Neural cell (in vitro differentiated cells): Measurements from ENCODE around the gene NCOA7. TPM values are rescaled to one million over a fixed set of nuclear protein-coding genes. Genes with fewer than 3 reads are reported as not detected.

Experiments used
- H2AFZ ChIP-seq: fragments of 200-600, 300-800 bp; sonication (generic), shearing (Covaris generic); 2 replicates; pipeline ENCODE4 v1.6.0; 2014; ENCODE audit warnings: low read depth, mild to moderate bottlenecking, antibody characterized with exemption, low read length, moderate library complexity
- H3F3A ChIP-seq: fragments of 200-600 bp; shearing (Covaris generic); 2 replicates; pipeline ENCODE4 v1.6.1; 2016; ENCODE audit warnings: mild to moderate bottlenecking, moderate library complexity, mixed read lengths, antibody characterized with exemption, low read length; ENCODE audit not compliant: insufficient read depth, poor library complexity, severe bottlenecking
- H3K27ac ChIP-seq: fragments of 200-600, 300-800 bp; sonication (generic), shearing (Covaris generic); 2 replicates; pipeline ENCODE4 v1.5.1; 2014; ENCODE audit warnings: mild to moderate bottlenecking, low read length, moderate library complexity
- H3K27me3 ChIP-seq: fragments of 300-800, 200-600 bp; sonication (generic), shearing (Covaris generic); 2 replicates; pipeline ENCODE4 v1.6.0; 2014; ENCODE audit warnings: mild to moderate bottlenecking, low read depth, low read length, moderate library complexity; ENCODE audit not compliant: insufficient read depth
- H3K36me3 ChIP-seq: fragments of 300-800, 200-600 bp; sonication (generic), shearing (Covaris generic); 2 replicates; pipeline ENCODE4 v1.5.1; 2014; ENCODE audit warnings: mild to moderate bottlenecking, antibody characterized with exemption, low read length, moderate library complexity; ENCODE audit not compliant: insufficient read depth
- H3K4me2 ChIP-seq: fragments of 300-800, 200-600 bp; sonication (generic), shearing (Covaris generic); 2 replicates; pipeline ENCODE4 v1.6.0; 2014; ENCODE audit warnings: mild to moderate bottlenecking, low read length
- H3K4me3 ChIP-seq: fragments of 300-800, 200-600 bp; sonication (generic), shearing (Covaris generic); 2 replicates; pipeline ENCODE4 v1.5.1; 2014; ENCODE audit warnings: mild to moderate bottlenecking, low read length, moderate library complexity
- H3K79me2 ChIP-seq: fragments of 200-600 bp; shearing (Covaris generic); replicated peaks from 2 replicates; pipeline ENCODE4 v1.6.0; 2014; ENCODE audit warnings: mild to moderate bottlenecking, low read length, moderate library complexity; ENCODE audit not compliant: insufficient read depth
- H3K9ac ChIP-seq: fragments of 300-800, 200-600 bp; sonication (generic), shearing (Covaris generic); 2 replicates; pipeline ENCODE4 v1.6.1; 2016; ENCODE audit warnings: mild to moderate bottlenecking, low read length, mixed read lengths
- H3K9me2 ChIP-seq: fragments of 200-600 bp; shearing (Covaris generic); 2 replicates; pipeline ENCODE4 v1.6.1; 2016; ENCODE audit warnings: mild to moderate bottlenecking, low read length, mixed read lengths; ENCODE audit not compliant: insufficient read depth
- H3K9me3 ChIP-seq: fragments of 200-600, 300-800 bp; sonication (generic), shearing (Covaris generic); 2 replicates; pipeline ENCODE4 v1.6.1; 2016; ENCODE audit warnings: mild to moderate bottlenecking, mixed run types, low read length, moderate library complexity, mixed read lengths
- H4K20me1 ChIP-seq: fragments of 200-600 bp; shearing (Covaris generic); 2 replicates; pipeline ENCODE4 v1.6.1; 2016; ENCODE audit warnings: mild to moderate bottlenecking, mixed run types; ENCODE audit not compliant: insufficient read depth
- EP300 ChIP-seq: fragments of 450-650 bp; conservative IDR thresholded peaks from 2 replicates; pipeline ENCODE4 v1.6.1; 2014; ENCODE audit warnings: antibody characterized with exemption, mild to moderate bottlenecking, moderate library complexity; ENCODE audit not compliant: poor library complexity, severe bottlenecking
- EZH2 ChIP-seq: fragments of 200-600, 300-800 bp; shearing (Covaris generic), sonication (generic); IDR thresholded peaks from 2 replicates; pipeline ENCODE4 v1.6.1; 2014; ENCODE audit warnings: antibody characterized with exemption, low read length, borderline replicate concordance, mild to moderate bottlenecking; ENCODE audit not compliant: insufficient read depth, poor library complexity, severe bottlenecking
- MXI1 ChIP-seq: fragments of 450-650 bp; conservative IDR thresholded peaks from 2 replicates; pipeline ENCODE4 v1.6.1; 2014; ENCODE audit warnings: antibody characterized with exemption, mild to moderate bottlenecking; ENCODE audit not compliant: poor library complexity, severe bottlenecking
- POLR2AphosphoS5 ChIP-seq: IDR thresholded peaks from 2 replicates; pipeline ENCODE4 v1.6.1; 2012
- RAD21 ChIP-seq: fragments of 450-650 bp; conservative IDR thresholded peaks from 2 replicates; pipeline ENCODE4 v1.6.1; 2014; ENCODE audit warnings: antibody characterized with exemption, mild to moderate bottlenecking, moderate library complexity
- SMC3 ChIP-seq: fragments of 450-650 bp; conservative IDR thresholded peaks from 2 replicates; pipeline ENCODE4 v1.6.1; 2014; ENCODE audit warnings: antibody characterized with exemption, mild to moderate bottlenecking, moderate library complexity; ENCODE audit not compliant: poor library complexity
- TAF1 ChIP-seq: IDR thresholded peaks from 2 replicates; pipeline ENCODE4 v1.6.1; 2012; ENCODE audit warnings: low read depth
- polyA plus RNA-seq: library from polyadenylated mRNA; depleted of rRNA; stranded (reverse); fragments of >200 nt; gene quantifications from 2 replicates; pipeline ENCODE4 v1.2.3, GENCODE V29; 2014
- TF ChIP-seq, protein P1 (sequence below): fragments of 450-650 bp; IDR thresholded peaks from 2 replicates; pipeline ENCODE4 v1.5.1; 2014; ENCODE audit warnings: antibody characterized with exemption, mild to moderate bottlenecking, moderate library complexity; ENCODE audit not compliant: poor library complexity, severe bottlenecking
- TF ChIP-seq, protein P2 (sequence below): IDR thresholded peaks from 2 replicates; pipeline ENCODE4 v1.6.1; 2012; ENCODE audit warnings: borderline replicate concordance

NCOA7 gene
- polyA plus RNA-seq, 1 donor from 2014 or later: 17.1 TPM

DNA sequence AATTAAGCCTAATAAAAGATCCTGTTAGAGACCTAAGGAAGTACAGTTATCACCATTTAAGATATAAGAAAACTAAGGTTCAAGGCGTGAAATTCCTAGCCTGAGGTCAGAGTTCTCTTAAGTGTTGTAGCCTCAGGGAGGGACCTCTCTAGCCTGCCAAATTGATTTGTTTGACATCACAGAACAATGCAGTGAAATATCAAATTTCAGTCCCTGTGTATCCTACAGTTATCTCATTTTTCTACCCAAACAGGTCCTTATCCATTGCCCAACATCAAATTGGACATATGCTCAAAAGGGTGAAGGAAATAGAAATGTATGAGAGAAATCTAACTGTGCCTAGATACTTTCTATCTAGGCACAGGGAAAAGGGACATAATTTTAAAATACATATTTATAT, 63.0 kb downstream of the NCOA7 start:
- no peaks in the 10 kb centered on the region for H3K9me2 ChIP-seq

DNA sequence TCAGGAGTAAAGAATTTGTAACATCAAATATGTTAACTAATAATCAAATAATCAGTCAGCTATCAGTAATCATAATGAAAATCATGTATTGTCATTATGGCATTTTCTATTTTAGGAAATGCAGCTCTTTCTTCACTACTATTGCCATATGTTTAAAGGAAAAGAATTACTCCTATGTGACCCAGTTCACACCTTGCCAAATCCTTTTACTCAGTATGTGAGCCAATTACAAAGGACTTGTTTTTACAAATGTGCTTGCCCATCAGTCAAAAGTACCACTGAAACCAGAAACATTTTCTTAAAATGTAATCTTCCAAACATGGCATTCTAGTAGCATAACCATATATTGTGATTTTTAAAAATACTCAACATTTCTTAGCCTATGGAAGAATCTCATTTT, 63.6 kb downstream of the NCOA7 start:
- Histone ChIP-seq H3K9me2 (no peaks in the 10 kb centered on the region), H3K79me2 (no peaks in the 10 kb centered on the region), H3K27me3 (no peaks in the 10 kb centered on the region), H3K27ac (no peak overlapping the region), H2AFZ (no peak overlapping the region), H3K4me2 (no peak overlapping the region), H3K36me3 (no peaks in the 10 kb centered on the region), H3K9me3 (no peaks in the 10 kb centered on the region), H3K9ac (no peak overlapping the region), H3K4me3 (no peak overlapping the region), H4K20me1 (no peaks in the 10 kb centered on the region), H3F3A (no peaks in the 10 kb centered on the region)
- TF ChIP-seq EP300: no peak
- TF ChIP-seq SMC3: no peak
- no peak for TF ChIP-seq MXI1
- TF ChIP-seq, protein P1, sequence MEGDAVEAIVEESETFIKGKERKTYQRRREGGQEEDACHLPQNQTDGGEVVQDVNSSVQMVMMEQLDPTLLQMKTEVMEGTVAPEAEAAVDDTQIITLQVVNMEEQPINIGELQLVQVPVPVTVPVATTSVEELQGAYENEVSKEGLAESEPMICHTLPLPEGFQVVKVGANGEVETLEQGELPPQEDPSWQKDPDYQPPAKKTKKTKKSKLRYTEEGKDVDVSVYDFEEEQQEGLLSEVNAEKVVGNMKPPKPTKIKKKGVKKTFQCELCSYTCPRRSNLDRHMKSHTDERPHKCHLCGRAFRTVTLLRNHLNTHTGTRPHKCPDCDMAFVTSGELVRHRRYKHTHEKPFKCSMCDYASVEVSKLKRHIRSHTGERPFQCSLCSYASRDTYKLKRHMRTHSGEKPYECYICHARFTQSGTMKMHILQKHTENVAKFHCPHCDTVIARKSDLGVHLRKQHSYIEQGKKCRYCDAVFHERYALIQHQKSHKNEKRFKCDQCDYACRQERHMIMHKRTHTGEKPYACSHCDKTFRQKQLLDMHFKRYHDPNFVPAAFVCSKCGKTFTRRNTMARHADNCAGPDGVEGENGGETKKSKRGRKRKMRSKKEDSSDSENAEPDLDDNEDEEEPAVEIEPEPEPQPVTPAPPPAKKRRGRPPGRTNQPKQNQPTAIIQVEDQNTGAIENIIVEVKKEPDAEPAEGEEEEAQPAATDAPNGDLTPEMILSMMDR: no peak
- no peak for TF ChIP-seq POLR2AphosphoS5
- TF ChIP-seq, protein P2, sequence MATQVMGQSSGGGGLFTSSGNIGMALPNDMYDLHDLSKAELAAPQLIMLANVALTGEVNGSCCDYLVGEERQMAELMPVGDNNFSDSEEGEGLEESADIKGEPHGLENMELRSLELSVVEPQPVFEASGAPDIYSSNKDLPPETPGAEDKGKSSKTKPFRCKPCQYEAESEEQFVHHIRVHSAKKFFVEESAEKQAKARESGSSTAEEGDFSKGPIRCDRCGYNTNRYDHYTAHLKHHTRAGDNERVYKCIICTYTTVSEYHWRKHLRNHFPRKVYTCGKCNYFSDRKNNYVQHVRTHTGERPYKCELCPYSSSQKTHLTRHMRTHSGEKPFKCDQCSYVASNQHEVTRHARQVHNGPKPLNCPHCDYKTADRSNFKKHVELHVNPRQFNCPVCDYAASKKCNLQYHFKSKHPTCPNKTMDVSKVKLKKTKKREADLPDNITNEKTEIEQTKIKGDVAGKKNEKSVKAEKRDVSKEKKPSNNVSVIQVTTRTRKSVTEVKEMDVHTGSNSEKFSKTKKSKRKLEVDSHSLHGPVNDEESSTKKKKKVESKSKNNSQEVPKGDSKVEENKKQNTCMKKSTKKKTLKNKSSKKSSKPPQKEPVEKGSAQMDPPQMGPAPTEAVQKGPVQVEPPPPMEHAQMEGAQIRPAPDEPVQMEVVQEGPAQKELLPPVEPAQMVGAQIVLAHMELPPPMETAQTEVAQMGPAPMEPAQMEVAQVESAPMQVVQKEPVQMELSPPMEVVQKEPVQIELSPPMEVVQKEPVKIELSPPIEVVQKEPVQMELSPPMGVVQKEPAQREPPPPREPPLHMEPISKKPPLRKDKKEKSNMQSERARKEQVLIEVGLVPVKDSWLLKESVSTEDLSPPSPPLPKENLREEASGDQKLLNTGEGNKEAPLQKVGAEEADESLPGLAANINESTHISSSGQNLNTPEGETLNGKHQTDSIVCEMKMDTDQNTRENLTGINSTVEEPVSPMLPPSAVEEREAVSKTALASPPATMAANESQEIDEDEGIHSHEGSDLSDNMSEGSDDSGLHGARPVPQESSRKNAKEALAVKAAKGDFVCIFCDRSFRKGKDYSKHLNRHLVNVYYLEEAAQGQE: no peak
- TF ChIP-seq EZH2: no peak
- TF ChIP-seq RAD21: no peak
- TF ChIP-seq TAF1: no peak

More for the DNA sequence above, 63.0 kb downstream of the NCOA7 start:
- Histone ChIP-seq H4K20me1 (no peaks in the 10 kb centered on the region), H2AFZ (no peak overlapping the region), H3K27ac (no peak overlapping the region), H3F3A (no peaks in the 10 kb centered on the region), H3K4me2 (no peak overlapping the region), H3K9me3 (no peaks in the 10 kb centered on the region), H3K36me3 (no peaks in the 10 kb centered on the region), H3K9ac (no peak overlapping the region), H3K79me2 (no peaks in the 10 kb centered on the region), H3K4me3 (no peak overlapping the region), H3K27me3 (no peaks in the 10 kb centered on the region)
- no peak for TF ChIP-seq RAD21
- no peak for TF ChIP-seq TAF1

DNA sequence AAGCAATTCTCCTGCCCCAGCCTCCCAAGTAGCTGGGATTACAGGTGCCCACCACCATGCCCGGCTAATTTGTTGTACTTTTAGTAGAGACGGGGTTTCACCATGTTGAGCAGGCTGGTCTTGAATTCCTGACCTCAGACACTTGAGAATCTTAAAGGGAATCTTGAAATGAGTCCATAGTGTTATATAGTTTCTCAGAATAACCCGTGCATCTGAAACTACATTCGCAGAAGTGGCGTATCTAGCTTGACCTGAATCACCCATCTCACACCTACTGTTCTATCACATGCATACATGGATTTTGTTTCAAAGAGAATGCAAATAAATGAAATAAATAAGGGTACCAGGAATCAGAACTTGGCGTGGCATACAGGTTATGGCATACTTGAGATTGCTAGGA, 65.0 kb downstream of the NCOA7 start:
- Histone ChIP-seq H3K79me2 (no peaks in the 10 kb centered on the region), H2AFZ (no peak overlapping the region), H3K9ac (no peak overlapping the region), H3K27ac (no peak overlapping the region), H3K36me3 (no peaks in the 10 kb centered on the region), H3K27me3 (no peaks in the 10 kb centered on the region), H3K4me2 (no peak overlapping the region), H3K4me3 (no peak overlapping the region), H3F3A (no peaks in the 10 kb centered on the region), H3K9me2 (no peaks in the 10 kb centered on the region), H3K9me3 (no peaks in the 10 kb centered on the region), H4K20me1 (no peaks in the 10 kb centered on the region)
- TF ChIP-seq, protein P2: no peak
- no peak for TF ChIP-seq SMC3
- TF ChIP-seq MXI1: no peak
- TF ChIP-seq RAD21: no peak
- no peak for TF ChIP-seq EP300
- TF ChIP-seq, protein P1: no peak
- no peak for TF ChIP-seq POLR2AphosphoS5
